HG03558 (cell line): ENCODE results near the gene RAB11A.
"Not testable (repeated sequence)": the region's sequence is repeated elsewhere in the genome, so short reads cannot be mapped to it uniquely, and the experiment has no call there.

Experiments
- ATAC-seq: cut with Tn5 transposase; IDR thresholded peaks from one replicate; pipeline ENCODE4 v1.9.1; 2021; ENCODE audit warnings: moderate number of reproducible peaks; ENCODE audit not compliant: unreplicated experiment; ENCODE audit errors: extremely low read depth

Gene RAB11A

GRCh38 chr15:65841121-65841930 lies 28.0 kb upstream of the RAB11A start:
- ATAC-seq: no peak

- ATAC-seq: no peak
These were observed 23.3 kb upstream of the RAB11A start for GRCh38 chr15:65845826-65846519.

GRCh38 chr15:65847989-65848388 lies 21.3 kb upstream of the RAB11A start:
- no peak for ATAC-seq

GRCh38 chr15:65851981-65852380 lies 17.3 kb upstream of the RAB11A start:
- ATAC-seq: no peak

- ATAC-seq: no peak
These were observed 12.4 kb upstream of the RAB11A start for GRCh38 chr15:65856821-65857455.

- no peak for ATAC-seq
These were observed 11.4 kb upstream of the RAB11A start for GRCh38 chr15:65857718-65858402.

- ATAC-seq: no peak
These were observed 6.6 kb upstream of the RAB11A start for GRCh38 chr15:65862682-65863081.

GRCh38 chr15:65863106-65863505 lies 6.2 kb upstream of the RAB11A start:
- no peak for ATAC-seq

GRCh38 chr15:65867244-65867643 lies 2.0 kb upstream of the RAB11A start:
- ATAC-seq: no peak

GRCh38 chr15:65867933-65868332 lies 1.4 kb upstream of the RAB11A start:
- ATAC-seq: not testable (repeated sequence)

GRCh38 chr15:65868546-65869125 lies 655 bp upstream of the RAB11A start:
- ATAC-seq: no peak

GRCh38 chr15:65869954-65870871 lies 922 bp downstream of the RAB11A start:
- no peak for ATAC-seq

GRCh38 chr15:65870889-65871533 lies 1.7 kb downstream of the RAB11A start:
- no peak for ATAC-seq

- not testable (repeated sequence) for ATAC-seq
These were observed 2.6 kb downstream of the RAB11A start for GRCh38 chr15:65871886-65872285.

- not testable (repeated sequence) for ATAC-seq
These were observed 3.3 kb downstream of the RAB11A start for GRCh38 chr15:65872596-65872995.

- no peak for ATAC-seq
These were observed 4.0 kb downstream of the RAB11A start for GRCh38 chr15:65873256-65873655.

- ATAC-seq: no peak
These were observed 6.2 kb downstream of the RAB11A start for GRCh38 chr15:65875458-65875857.

GRCh38 chr15:65877749-65878148 lies 8.5 kb downstream of the RAB11A start:
- ATAC-seq: no peak
